8988T (cell line): Measurements from ENCODE around the gene MED12L.

ENCODE experiments used
- DNase-seq: peaks from one replicate; pipeline ENCODE4 v3.0.0; 2011

The MED12L gene

GRCh38 chr3:151093148-151093547 is 7.7 kb downstream of the MED12L start:
- DNase-seq: no peak

DNA sequence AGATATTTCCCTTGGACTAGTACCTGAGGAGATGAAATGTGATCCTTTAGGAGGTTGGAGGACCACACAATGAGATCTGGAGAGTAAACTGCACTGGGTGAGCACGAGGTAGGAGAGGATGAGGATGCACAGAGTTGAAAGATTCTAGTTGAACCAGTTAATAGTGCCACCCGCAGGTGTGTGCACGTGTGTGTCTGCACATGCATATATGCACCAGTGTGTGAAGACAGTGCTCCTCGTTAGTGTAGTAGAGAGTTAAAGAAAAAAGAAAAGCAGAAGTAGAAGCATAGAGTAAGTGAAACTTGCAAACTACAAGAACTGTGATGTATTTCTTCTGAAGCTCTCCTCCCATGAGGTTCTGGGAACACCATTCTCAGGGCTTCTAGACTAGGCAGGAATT is 8.4 kb downstream of the MED12L start:
- DNase-seq: no peak

GRCh38 chr3:151096716-151097115 is 11.3 kb downstream of the MED12L start:
- no peak for DNase-seq

GRCh38 chr3:151100076-151100475 is 14.6 kb downstream of the MED12L start:
- DNase-seq: no peak

DNA sequence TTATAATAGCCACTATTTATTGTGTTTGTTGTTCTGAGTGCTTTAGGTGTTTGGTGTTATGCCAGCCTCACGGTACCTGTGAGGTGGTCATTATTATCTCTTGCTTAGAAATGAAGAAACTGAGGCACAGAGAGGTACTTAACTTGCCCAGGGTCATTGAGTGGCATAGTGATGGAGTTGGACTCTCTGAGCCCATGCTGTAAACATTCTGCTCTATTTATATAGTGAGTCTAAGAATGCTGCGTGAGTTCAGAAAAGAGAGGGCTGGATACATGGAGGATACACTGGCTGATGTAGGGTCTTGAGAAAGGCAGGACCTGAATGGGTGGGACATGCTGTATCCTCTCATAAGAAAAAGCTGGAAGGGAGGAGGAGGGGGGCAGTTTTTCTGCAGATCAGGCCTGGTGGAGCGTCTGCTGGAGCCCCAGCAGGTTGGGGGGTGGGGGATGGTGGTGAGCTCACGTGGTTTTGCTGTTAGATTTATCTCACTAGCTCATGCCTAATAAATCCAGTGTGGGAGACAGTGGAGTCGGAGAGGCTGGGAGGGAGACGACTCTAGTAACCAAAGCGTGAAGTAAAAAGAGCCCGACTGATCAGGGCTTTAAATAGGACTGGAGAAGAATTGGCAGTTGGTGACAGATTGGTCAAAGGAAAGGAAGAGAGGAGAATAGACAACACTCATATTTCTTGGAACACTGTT is 16.0 kb downstream of the MED12L start:
- no peak for DNase-seq

- no peak for DNase-seq
These were observed 20.8 kb downstream of the MED12L start for GRCh38 chr3:151106311-151106710.

DNA sequence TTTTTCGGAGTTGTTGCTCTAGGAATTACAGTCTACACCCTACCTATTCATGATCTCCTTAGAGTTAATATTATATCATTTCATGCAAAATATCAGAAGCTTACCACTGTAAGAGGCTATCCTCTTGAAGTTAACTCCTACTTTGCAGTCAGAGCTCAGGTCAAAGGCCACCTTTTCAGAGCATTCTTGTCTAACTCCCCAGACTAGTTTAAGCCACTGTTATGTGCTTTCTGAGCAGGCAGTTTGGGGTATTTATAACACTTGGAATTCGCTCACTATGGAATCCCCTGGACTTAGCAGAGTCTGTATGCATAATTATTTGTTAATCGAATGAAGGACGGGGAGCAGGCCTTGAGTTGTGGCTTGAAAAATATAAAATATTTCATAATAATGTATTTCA is 21.7 kb downstream of the MED12L start:
- DNase-seq: no peak

- no peak for DNase-seq
These were observed 22.2 kb downstream of the MED12L start for GRCh38 chr3:151107701-151108100.

DNA sequence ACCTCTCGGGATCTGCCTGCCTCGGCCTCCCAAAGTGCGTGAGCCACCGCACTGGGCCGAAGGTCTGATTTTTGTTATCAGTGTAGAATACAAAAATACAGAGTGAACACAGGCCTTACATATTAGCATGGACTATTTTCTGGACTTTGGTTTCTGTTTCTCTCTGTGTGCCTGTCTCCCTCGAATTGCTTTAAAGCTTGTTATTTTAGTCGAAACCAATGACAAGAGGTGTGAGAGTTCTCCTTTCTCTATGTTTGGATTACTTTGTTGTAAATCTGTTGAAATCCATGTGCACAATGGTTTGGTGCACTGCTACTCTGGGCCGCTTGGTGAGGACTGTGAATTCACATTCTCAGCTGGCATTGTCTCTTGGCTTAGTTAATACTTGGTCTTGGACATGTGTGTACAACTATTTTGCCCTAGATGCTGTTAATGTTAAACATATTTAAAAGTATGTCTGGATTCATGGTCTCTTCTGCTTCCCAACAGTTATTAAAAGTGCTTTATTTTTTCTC is 23.9 kb downstream of the MED12L start:
- DNase-seq: no peak

DNA sequence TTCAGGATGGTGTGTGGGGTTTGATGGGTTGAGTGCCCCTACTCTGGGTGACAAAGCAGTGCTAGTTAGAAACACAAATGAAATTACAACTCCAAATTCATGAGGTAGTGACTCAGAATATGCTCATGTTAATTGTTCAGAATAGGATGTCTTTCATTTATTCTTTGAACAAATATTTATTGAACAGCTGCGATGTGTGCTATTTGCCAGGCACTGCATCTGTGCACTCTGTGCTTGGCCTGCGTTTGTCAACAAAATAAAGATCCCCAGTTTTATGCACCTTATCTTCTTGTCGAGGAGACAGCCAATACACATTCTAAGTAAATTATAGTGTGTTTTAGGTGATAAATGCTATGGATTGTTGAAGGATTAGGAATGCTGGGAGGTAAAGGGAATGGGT is 27.3 kb downstream of the MED12L start:
- DNase-seq: no peak

DNA sequence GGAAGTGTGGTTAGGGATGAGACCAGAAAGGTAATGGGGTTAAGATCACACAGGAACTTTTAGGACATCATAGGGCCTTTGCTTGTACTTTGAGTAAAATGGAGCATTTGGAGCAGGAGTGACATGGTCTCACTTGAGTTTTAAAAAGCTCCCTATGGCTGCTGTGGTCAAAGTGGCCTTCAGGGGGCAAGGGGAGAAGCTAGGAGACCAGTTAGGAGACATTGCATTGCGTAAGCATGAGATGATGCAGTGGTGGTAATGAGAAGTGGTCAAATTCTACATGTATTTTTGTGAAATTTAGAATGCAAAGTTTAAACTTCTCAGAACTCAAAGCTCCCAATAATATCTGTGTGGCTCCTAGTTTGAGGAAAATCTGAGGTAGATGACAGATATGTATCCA is 27.9 kb downstream of the MED12L start:
- DNase-seq: no peak

DNA sequence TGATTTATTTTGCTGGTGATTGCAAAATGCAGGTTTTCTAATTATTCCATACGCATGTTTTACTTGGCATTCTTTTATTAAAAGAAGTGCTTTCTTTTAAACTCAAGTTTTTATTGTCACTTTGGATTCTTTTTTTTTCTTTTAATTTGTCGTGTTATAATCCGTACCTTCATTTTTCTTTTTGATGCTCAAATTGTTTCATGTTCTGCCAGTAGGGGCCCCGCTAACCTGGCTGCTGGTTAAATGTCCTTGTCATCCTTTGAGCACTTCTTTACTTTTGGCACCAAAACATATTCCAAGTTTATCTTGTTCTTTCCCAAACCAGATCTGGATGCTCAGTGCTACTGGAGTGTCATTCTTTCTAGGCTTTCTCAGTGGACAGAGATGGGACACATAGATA is 31.6 kb downstream of the MED12L start:
- no peak for DNase-seq

GRCh38 chr3:151119188-151119587 is 33.7 kb downstream of the MED12L start:
- DNase-seq: no peak

DNA sequence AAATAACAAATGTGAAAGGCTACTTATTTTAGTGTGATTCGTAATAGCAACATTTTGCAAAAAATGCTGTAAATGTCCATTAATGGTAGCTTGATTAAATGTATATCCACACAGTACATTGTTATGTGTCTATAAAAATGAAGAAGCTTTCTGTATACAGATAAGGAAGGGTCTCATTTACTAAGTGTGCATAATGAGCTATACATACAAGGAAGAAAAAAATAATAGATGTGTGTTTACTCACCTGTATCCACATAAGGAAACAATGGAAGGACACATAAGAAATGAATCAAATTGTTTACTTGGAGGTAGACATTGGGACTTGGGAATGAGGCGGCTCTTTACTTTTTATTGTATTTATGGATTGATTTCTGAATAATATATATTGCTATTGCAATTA is 34.9 kb downstream of the MED12L start:
- DNase-seq: no peak

- DNase-seq: no peak
These were observed 35.6 kb downstream of the MED12L start for GRCh38 chr3:151121016-151121415.

DNA sequence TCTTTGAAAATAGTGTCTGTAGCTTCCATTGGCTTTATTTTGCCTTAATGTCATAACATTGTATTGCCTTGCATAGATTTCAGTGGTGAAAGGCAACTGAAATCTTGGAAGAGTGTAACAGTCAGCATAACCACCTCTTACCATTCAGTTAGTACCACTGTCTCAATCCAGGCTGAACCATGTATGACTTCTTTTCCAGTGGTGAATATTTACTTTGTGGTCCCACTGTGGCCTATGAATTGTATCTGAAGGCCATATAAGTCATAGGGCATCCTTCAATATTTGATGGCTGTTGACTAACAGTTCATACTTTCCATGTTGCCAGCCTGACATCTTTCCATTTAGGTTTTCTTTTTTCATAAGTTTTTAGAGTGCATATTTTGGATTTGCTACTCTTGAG is 38.4 kb downstream of the MED12L start:
- no peak for DNase-seq

- DNase-seq: no peak
These were observed 39.0 kb downstream of the MED12L start for GRCh38 chr3:151124476-151124875.

GRCh38 chr3:151130428-151130827 is 45.0 kb downstream of the MED12L start:
- no peak for DNase-seq

- no peak for DNase-seq
These were observed 47.7 kb downstream of the MED12L start for GRCh38 chr3:151133175-151133574.

- DNase-seq: no peak
These were observed 48.5 kb downstream of the MED12L start for GRCh38 chr3:151133917-151134450.

DNA sequence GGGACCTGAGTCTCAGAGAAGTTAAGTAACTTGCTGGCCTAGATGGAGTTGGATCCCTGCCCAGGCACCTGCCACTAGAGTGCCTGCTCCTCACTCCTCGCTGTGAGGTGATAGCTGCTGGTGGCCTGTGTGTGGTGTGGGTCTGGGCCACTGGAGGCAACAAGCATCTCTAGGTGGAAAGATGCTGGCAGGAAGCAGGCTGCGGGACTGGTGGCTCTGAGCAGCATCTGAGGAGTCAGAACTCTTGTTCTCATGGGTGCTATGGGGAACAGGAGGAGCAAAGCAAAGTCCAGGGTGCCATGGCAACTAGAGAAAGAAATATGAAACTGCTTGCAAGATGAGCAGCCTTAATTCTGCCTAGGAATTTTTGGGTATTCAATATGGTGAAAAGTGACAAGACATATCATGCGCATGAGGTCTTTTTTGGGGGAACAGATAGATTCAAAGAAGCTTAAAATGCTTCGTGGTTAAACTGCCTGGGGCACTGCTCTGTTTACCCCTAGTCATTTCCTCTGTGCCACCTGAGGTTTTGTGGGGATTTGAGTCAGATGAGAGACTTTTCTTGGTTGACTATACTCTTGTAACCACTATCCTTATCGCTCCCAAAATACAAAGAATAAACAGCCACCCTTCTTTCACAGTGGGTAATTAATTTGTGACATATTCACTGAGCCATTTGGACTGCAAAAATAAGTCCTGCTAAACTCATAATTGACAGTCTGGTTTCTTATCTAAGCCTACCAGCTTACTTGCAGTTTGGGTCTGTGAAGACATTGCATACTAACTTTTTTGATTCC is 50.3 kb downstream of the MED12L start:
- DNase-seq: no peak

GRCh38 chr3:151142929-151143328 is 57.5 kb downstream of the MED12L start:
- DNase-seq: no peak

- no peak for DNase-seq
These were observed 58.6 kb downstream of the MED12L start for GRCh38 chr3:151144016-151144415.

DNA sequence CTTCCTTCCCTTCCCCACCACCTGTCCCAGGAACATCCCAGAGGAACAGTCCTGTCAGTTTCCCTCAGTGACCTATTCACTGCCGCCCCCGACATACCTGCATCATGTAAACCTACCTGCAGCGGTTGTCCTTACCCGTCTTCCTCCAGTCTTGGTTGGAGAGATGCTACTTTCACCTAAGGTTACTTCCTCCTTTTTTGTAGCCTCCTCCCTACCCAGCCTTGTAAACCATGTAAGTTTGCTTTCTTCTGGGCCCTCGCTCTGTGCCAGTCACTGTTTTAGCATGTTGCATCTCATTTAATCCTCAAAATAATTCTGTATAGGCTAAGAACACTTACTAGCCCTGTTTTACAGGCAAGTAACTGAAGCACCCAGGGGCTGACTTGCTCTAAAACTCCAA is 59.3 kb downstream of the MED12L start:
- DNase-seq: no peak
